A673 (cell line): ENCODE data around the gene ASPRV1. TPM values are rescaled to one million over a fixed set of nuclear protein-coding genes. Genes with fewer than 3 reads are reported as not detected.

Experiments used
- Bru-seq: library from RNA; stranded (reverse); fragments of 400-500 nt; gene quantifications from one replicate; lab custom pipeline; 2021; lab: Mats Ljungman, UMichigan
- BruChase-seq, 2 experiments: library from RNA; stranded (reverse); fragments of 400-500 nt; gene quantifications; one replicate each; lab custom pipeline; 2021; lab: Mats Ljungman, UMichigan
- BruUV-seq: library from RNA; stranded (reverse); fragments of 400-500 nt; replicated peaks from 2 replicates; lab custom pipeline; 2021; lab: Mats Ljungman, UMichigan
- CTCF ChIA-PET: fragments of 300-600 bp; sonication (Branson Sonifier 250); formaldehyde crosslinking; loops from one replicate; lab custom pipeline; 2022; ENCODE audit warnings: antibody characterized with exemption; lab: Charles Lee
- POLR2A ChIA-PET: fragments of 300-600 bp; sonication (Branson Sonifier 250); formaldehyde crosslinking; loops from one replicate; lab custom pipeline; 2022; ENCODE audit warnings: antibody characterized with exemption; ENCODE audit not compliant: low non-redundant PET; lab: Charles Lee
- DNase-seq: peaks from one replicate; pipeline ENCODE4 v3.0.0-alpha.2; 2015; ENCODE audit warnings: low spot score
- H3K27ac ChIP-seq: fragments of 200-600 bp; sonication (generic); 2 replicates; pipeline ENCODE4 v1.5.1; 2016; ENCODE audit warnings: mixed run types, low read depth, mild to moderate bottlenecking, mixed read lengths, antibody characterized with exemption, low read length; ENCODE audit not compliant: poor library complexity, severe bottlenecking
- H3K27me3 ChIP-seq: fragments of 200-600 bp; sonication (generic); replicated peaks from 2 replicates; pipeline ENCODE4 v1.6.1; 2017; ENCODE audit warnings: mixed run types, low read depth, mild to moderate bottlenecking, mixed read lengths, antibody characterized with exemption, low read length; ENCODE audit not compliant: insufficient read depth, poor library complexity
- H3K36me3 ChIP-seq: fragments of 200-600 bp; sonication (generic); 2 replicates; pipeline ENCODE4 v1.6.1; 2016; ENCODE audit warnings: mixed run types, mild to moderate bottlenecking, mixed read lengths, antibody characterized with exemption, low read length; ENCODE audit not compliant: insufficient read depth, poor library complexity, severe bottlenecking
- H3K4me1 ChIP-seq: fragments of 200-600 bp; sonication (generic); 2 replicates; pipeline ENCODE4 v1.6.1; 2017; ENCODE audit warnings: mixed run types, mild to moderate bottlenecking, mixed read lengths, antibody characterized with exemption, low read length; ENCODE audit not compliant: insufficient read depth, poor library complexity, severe bottlenecking
- H3K4me3 ChIP-seq: fragments of 200-600 bp; sonication (generic); 2 replicates; pipeline ENCODE4 v1.5.1; 2016; ENCODE audit warnings: low read depth, mixed run types, mild to moderate bottlenecking, mixed read lengths, low read length; ENCODE audit not compliant: poor library complexity, severe bottlenecking
- H3K9me3 ChIP-seq: fragments of 200-600 bp; sonication (generic); 2 replicates; pipeline ENCODE4 v1.6.1; 2016; ENCODE audit warnings: mixed run types, low read depth, mild to moderate bottlenecking, mixed read lengths, antibody characterized with exemption, low read length; ENCODE audit not compliant: poor library complexity, severe bottlenecking
- CTCF ChIP-seq: fragments of 300-800, 200-600 bp; sonication (generic); conservative IDR thresholded peaks from 2 replicates; pipeline ENCODE4 v1.5.1; 2017; ENCODE audit warnings: low read depth, mild to moderate bottlenecking, antibody characterized with exemption, low read length, moderate library complexity, mixed read lengths
- EZH2 ChIP-seq: fragments of 200-600 bp; sonication (generic); IDR thresholded peaks from 2 replicates; pipeline ENCODE4 v1.6.1; 2017; ENCODE audit warnings: borderline replicate concordance, low read depth, mild to moderate bottlenecking, mixed read lengths, antibody characterized with exemption, low read length; ENCODE audit not compliant: poor library complexity, severe bottlenecking
- intact Hi-C: fragments of 100-400 bp; cut with micrococcal nuclease; formaldehyde crosslinking; loops from one replicate; pipeline ENCODE4 v1.10.0; 2022; ENCODE audit not compliant: unreplicated experiment
- long read RNA-seq: library from polyadenylated mRNA; stranded (forward); transcript quantifications from one replicate; pipeline ENCODE4 v2.0.0, GENCODE V29; 2022
- total RNA-seq: library from RNA; stranded (reverse); gene quantifications from 2 replicates; pipeline ENCODE4 v1.2.3, GENCODE V29; 2021

The ASPRV1 gene
- total RNA-seq (0.59 and 0.73 TPM in 2 replicates), Bru-seq, nascent RNA (percentile 31 among the genes with signal in this experiment), BruChase-seq, experiment 1, labeled RNA remaining after a 2-hour chase (percentile 37 among the genes with signal in this experiment), BruChase-seq, experiment 2, labeled RNA remaining after a 6-hour chase (percentile 57 among the genes with signal in this experiment)
- long read RNA-seq = 0 reads

GRCh38 chr2:69961496-69961895, at the start of gene ASPRV1:
TSS of gene ASPRV1 (minus strand) at chr2:69961631. CDS start at chr2:69961436, 195 bp downstream.
- H3K27me3 ChIP-seq = peaks cover 6% of the 10 kb centered on the region
- no TSS peak for BruUV-seq
- no peaks in the 10 kb centered on the region for H3K9me3 ChIP-seq
- TF ChIP-seq CTCF (no peak), EZH2 (no peak)
- ChIA-PET POLR2A (no interaction called here), CTCF (no interaction called here)
- no peaks in the 10 kb centered on the region for H3K36me3 ChIP-seq
- no peak within 1 kb of the TSS for H3K27ac ChIP-seq
- no peak for DNase-seq
- intact Hi-C loops = no loop called here
- H3K4me3 ChIP-seq = no peak within 1 kb of the TSS
- H3K4me1 ChIP-seq = no peaks in the 10 kb centered on the region

- intact Hi-C loops = no loop called here
- TF ChIP-seq EZH2 = no peak
- TF ChIP-seq CTCF = no peak
- no peaks in the 10 kb centered on the region for H3K4me1 ChIP-seq
- no TSS peak for BruUV-seq
- no peak for DNase-seq
- H3K4me3 ChIP-seq = no peak overlapping the region
- no peak overlapping the region for H3K27ac ChIP-seq
- H3K36me3 ChIP-seq = no peaks in the 10 kb centered on the region
- POLR2A ChIA-PET = no interaction called here
- H3K9me3 ChIP-seq = no peaks in the 10 kb centered on the region
- CTCF ChIA-PET = no interaction called here
- no peaks in the 10 kb centered on the region for H3K27me3 ChIP-seq
These were observed 49.2 kb upstream of the ASPRV1 start for GRCh38 chr2:70010576-70011111.

- ChIA-PET POLR2A (no interaction called here), CTCF (no interaction called here)
- no peaks in the 10 kb centered on the region for H3K9me3 ChIP-seq
- intact Hi-C loops = no loop called here
- no peak for DNase-seq
- no peaks in the 10 kb centered on the region for H3K27me3 ChIP-seq
- no peaks in the 10 kb centered on the region for H3K36me3 ChIP-seq
- no peak for TF ChIP-seq CTCF
- no peak for TF ChIP-seq EZH2
- BruUV-seq = no TSS peak
- no peak overlapping the region for H3K4me3 ChIP-seq
- no peaks in the 10 kb centered on the region for H3K4me1 ChIP-seq
- H3K27ac ChIP-seq = no peak overlapping the region
These were observed 48.5 kb upstream of the ASPRV1 start for GRCh38 chr2:70009762-70010575.
